OCI-LY1 (cell line): Measurements from ENCODE around the gene OSGIN1.

Experiments
- H2AFZ ChIP-seq: fragments of 200-600 bp; sonication (generic), shearing (Covaris generic); 2 replicates; pipeline ENCODE4 v1.6.0; 2014; ENCODE audit warnings: antibody characterized with exemption, mild to moderate bottlenecking, low read length
- H3F3A ChIP-seq: fragments of 200-600 bp; sonication (generic), shearing (Covaris generic); 2 replicates; pipeline ENCODE4 v1.6.0; 2014; ENCODE audit warnings: mild to moderate bottlenecking, antibody characterized with exemption, low read length, moderate library complexity; ENCODE audit not compliant: insufficient read depth
- H3K27ac ChIP-seq: fragments of 200-600 bp; sonication (generic); 2 replicates; pipeline ENCODE4 v1.5.1; 2014; ENCODE audit warnings: low read length, mixed run types, mild to moderate bottlenecking, low read depth; ENCODE audit not compliant: poor library complexity, severe bottlenecking
- H3K27me3 ChIP-seq: fragments of 200-600 bp; sonication (generic); 2 replicates; pipeline ENCODE4 v1.6.0; 2014; ENCODE audit warnings: antibody characterized with exemption, mild to moderate bottlenecking, low read length, moderate library complexity; ENCODE audit not compliant: insufficient read depth
- H3K36me3 ChIP-seq: fragments of 200-600 bp; sonication (generic); 2 replicates; pipeline ENCODE4 v1.6.1; 2014; ENCODE audit warnings: mild to moderate bottlenecking, antibody characterized with exemption, low read length, moderate library complexity, mixed read lengths; ENCODE audit not compliant: insufficient read depth
- H3K4me1 ChIP-seq: fragments of 200-600 bp; sonication (generic); 2 replicates; pipeline ENCODE4 v1.5.1; 2014; ENCODE audit warnings: mild to moderate bottlenecking, low read length, moderate library complexity; ENCODE audit not compliant: insufficient read depth, severe bottlenecking
- H3K4me2 ChIP-seq: fragments of 200-600 bp; sonication (generic), shearing (Covaris generic); 2 replicates; pipeline ENCODE4 v1.6.1; 2014; ENCODE audit warnings: low read length
- H3K4me3 ChIP-seq: fragments of 200-600 bp; sonication (generic); 2 replicates; pipeline ENCODE4 v1.5.1; 2014; ENCODE audit warnings: low read length, low read depth, mild to moderate bottlenecking, mixed read lengths; ENCODE audit not compliant: poor library complexity, severe bottlenecking
- H3K79me2 ChIP-seq: fragments of 200-600 bp; shearing (Covaris generic); 2 replicates; pipeline ENCODE4 v1.6.1; 2016; ENCODE audit warnings: mixed run types, low read length, mixed read lengths; ENCODE audit not compliant: insufficient read depth
- H3K9ac ChIP-seq: fragments of 200-600 bp; sonication (generic), shearing (Covaris generic); 2 replicates; pipeline ENCODE4 v1.6.1; 2014; ENCODE audit warnings: mild to moderate bottlenecking, low read length, mixed read lengths
- H3K9me2 ChIP-seq: fragments of 200-600 bp; sonication (generic), shearing (Covaris generic); 2 replicates; pipeline ENCODE4 v1.6.1; 2014; ENCODE audit warnings: low read depth, mild to moderate bottlenecking, low read length, mixed read lengths
- H3K9me3 ChIP-seq: fragments of 200-600 bp; shearing (Covaris generic); 2 replicates; pipeline ENCODE4 v1.6.1; 2014; ENCODE audit warnings: low read length, mixed read lengths
- H4K20me1 ChIP-seq: fragments of 200-600 bp; sonication (generic), shearing (Covaris generic); 2 replicates; pipeline ENCODE4 v1.6.0; 2016; ENCODE audit warnings: mild to moderate bottlenecking, low read length; ENCODE audit not compliant: insufficient read depth
- EZH2 ChIP-seq: fragments of 200-600 bp; sonication (generic), shearing (Covaris generic); IDR thresholded peaks from 2 replicates; pipeline ENCODE4 v1.8.0; 2017; ENCODE audit warnings: borderline replicate concordance, mixed run types, mild to moderate bottlenecking, antibody characterized with exemption, low read length, moderate library complexity, mixed read lengths
- TF ChIP-seq, protein P1 (sequence below): fragments of 200-600 bp; sonication (generic), shearing (Covaris generic); IDR thresholded peaks from 2 replicates; pipeline ENCODE4 v1.5.1; 2017; ENCODE audit warnings: mild to moderate bottlenecking, antibody characterized with exemption, low read length, moderate library complexity, mixed read lengths

The OSGIN1 gene

DNA sequence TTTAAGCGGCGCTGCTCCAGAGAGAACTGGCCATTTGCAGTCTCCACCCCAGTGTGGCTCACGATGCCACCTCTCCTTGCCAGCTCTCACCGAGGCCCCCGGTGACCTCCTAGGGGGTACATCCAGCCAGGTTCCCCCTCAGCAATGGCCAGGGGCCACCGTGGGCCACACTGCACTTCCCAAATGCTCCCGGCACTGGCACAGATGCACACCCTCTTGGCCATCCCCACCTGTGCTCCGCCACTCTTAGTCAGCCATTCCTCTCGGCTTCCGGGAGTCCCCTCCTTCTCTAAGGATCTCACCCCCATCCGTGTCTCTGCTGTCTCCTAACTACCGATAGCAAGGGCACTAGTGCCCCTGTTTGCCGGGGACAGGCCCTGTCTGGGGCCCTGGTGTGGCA is 28.4 kb upstream of the OSGIN1 start:
- H3K9ac ChIP-seq: no peak overlapping the region
- H3K36me3 ChIP-seq: no peaks in the 10 kb centered on the region
- no peaks in the 10 kb centered on the region for H3F3A ChIP-seq
- no peak overlapping the region for H2AFZ ChIP-seq
- no peak for TF ChIP-seq EZH2
- TF ChIP-seq, protein P1, sequence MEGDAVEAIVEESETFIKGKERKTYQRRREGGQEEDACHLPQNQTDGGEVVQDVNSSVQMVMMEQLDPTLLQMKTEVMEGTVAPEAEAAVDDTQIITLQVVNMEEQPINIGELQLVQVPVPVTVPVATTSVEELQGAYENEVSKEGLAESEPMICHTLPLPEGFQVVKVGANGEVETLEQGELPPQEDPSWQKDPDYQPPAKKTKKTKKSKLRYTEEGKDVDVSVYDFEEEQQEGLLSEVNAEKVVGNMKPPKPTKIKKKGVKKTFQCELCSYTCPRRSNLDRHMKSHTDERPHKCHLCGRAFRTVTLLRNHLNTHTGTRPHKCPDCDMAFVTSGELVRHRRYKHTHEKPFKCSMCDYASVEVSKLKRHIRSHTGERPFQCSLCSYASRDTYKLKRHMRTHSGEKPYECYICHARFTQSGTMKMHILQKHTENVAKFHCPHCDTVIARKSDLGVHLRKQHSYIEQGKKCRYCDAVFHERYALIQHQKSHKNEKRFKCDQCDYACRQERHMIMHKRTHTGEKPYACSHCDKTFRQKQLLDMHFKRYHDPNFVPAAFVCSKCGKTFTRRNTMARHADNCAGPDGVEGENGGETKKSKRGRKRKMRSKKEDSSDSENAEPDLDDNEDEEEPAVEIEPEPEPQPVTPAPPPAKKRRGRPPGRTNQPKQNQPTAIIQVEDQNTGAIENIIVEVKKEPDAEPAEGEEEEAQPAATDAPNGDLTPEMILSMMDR: no peak
- H4K20me1 ChIP-seq: no peaks in the 10 kb centered on the region
- H3K79me2 ChIP-seq: no peaks in the 10 kb centered on the region
- no peaks in the 10 kb centered on the region for H3K9me2 ChIP-seq
- no peak overlapping the region for H3K4me2 ChIP-seq
- H3K4me1 ChIP-seq: no peaks in the 10 kb centered on the region
- no peak overlapping the region for H3K27ac ChIP-seq
- no peaks in the 10 kb centered on the region for H3K27me3 ChIP-seq
- H3K4me3 ChIP-seq: no peak overlapping the region
- H3K9me3 ChIP-seq: no peaks in the 10 kb centered on the region

GRCh38 chr16:83925095-83925905 is 27.7 kb upstream of the OSGIN1 start:
- H3K27me3 ChIP-seq: no peaks in the 10 kb centered on the region
- H3K36me3 ChIP-seq: no peaks in the 10 kb centered on the region
- no peaks in the 10 kb centered on the region for H3K79me2 ChIP-seq
- H3K9me2 ChIP-seq: no peaks in the 10 kb centered on the region
- no peaks in the 10 kb centered on the region for H3K9me3 ChIP-seq
- H3F3A ChIP-seq: no peaks in the 10 kb centered on the region
- H3K9ac ChIP-seq: no peak overlapping the region
- H3K4me2 ChIP-seq: no peak overlapping the region
- H2AFZ ChIP-seq: no peak overlapping the region
- no peak overlapping the region for H3K27ac ChIP-seq
- H3K4me1 ChIP-seq: no peaks in the 10 kb centered on the region
- no peaks in the 10 kb centered on the region for H4K20me1 ChIP-seq
- TF ChIP-seq, protein P1: no peak
- no peak for TF ChIP-seq EZH2
- no peak overlapping the region for H3K4me3 ChIP-seq

DNA sequence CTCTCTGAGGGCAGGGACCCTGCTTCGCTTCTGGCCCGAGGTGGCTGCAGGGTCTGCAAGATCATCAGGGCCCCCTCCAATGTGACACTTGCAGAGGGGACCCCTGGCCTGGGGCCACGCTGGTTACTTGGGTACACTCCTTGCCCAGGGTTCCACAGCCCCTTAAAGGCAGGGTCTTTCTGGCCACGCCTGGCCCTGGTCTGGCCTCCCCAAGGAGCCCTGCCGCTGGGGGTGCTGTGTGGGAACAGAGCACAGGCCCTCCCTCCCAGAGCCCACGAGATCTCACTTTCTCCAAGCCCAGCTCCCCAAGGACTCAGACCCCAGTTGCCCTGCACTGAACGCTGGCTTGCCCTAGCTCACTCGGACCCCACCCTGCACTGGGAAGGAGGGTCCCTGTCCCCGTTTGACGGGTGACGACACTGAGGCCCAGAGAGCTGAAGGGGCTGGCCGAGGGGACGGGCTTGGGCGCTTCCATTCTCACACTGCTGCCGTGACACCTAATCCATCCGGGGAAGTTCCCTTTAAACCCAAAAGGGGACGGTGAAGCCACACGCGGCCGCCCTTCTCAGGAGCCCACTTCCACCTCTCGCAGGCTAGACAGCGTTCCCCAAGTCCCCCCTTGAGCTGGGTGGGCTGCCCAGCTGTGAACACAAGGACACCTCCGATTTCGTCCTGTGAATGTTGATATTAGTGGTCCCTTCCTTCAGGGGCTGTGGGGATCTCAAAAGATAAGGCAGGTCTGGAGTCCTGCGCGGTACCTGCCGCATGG is 26.9 kb upstream of the OSGIN1 start:
- H3K4me3 ChIP-seq: no peak overlapping the region
- no peak for TF ChIP-seq EZH2
- TF ChIP-seq, protein P1: no peak
- H3K4me1 ChIP-seq: no peaks in the 10 kb centered on the region
- H3K79me2 ChIP-seq: no peaks in the 10 kb centered on the region
- H4K20me1 ChIP-seq: no peaks in the 10 kb centered on the region
- H3F3A ChIP-seq: no peaks in the 10 kb centered on the region
- no peaks in the 10 kb centered on the region for H3K9me3 ChIP-seq
- H3K9me2 ChIP-seq: no peaks in the 10 kb centered on the region
- no peaks in the 10 kb centered on the region for H3K36me3 ChIP-seq
- no peak overlapping the region for H3K27ac ChIP-seq
- no peak overlapping the region for H3K4me2 ChIP-seq
- H3K9ac ChIP-seq: no peak overlapping the region
- no peak overlapping the region for H2AFZ ChIP-seq
- H3K27me3 ChIP-seq: no peaks in the 10 kb centered on the region
